Skin epidermis (tissue), 12 donors: Measurements from ENCODE around the gene RNF223.
A peak's percentile ranks its signal among the peaks of the same experiment; 100 is the strongest.
"Not testable (repeated sequence)": the region's sequence is repeated elsewhere in the genome, so short reads cannot be mapped to it uniquely, and the experiment has no call there.

Experiments used
- H3K27ac ChIP-seq, 21 experiments: fragments of 200-600 bp; sonication (generic) in 11 of 21; one replicate each; pipeline ENCODE4 v1.5.0; 2020; ENCODE audit warnings: mild to moderate bottlenecking in 3 of 21, inconsistent platforms in 2 of 21, moderate library complexity in 2 of 21
- H3K4me3 ChIP-seq, 7 experiments: fragments of 200-600 bp; sonication (generic) in 2 of 7; one replicate each; pipeline ENCODE4 v1.5.0; 2020; ENCODE audit warnings: inconsistent platforms in 2 of 7, mild to moderate bottlenecking in 2 of 7, moderate library complexity in 1 of 7

RNF223 gene

DNA sequence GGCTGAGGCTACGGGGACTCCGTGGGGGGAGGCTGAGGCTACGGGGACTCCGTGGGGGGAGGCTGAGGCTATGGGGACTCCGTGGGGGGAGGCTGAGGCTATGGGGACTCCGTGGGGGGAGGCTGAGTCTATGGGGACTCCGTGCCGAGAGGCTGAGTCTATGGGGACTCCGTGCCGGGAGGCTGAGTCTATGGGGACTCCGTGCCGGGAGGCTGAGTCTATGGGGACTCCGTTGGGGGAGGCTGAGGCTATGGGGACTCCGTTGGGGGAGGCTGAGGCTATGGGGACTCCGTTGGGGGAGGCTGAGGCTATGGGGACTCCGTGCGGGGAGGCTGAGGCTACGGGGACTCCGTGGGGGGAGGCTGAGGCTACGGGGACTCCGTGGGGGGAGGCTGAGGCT is 3.3 kb upstream of the RNF223 start:
- H3K27ac ChIP-seq, H3K4me3 ChIP-seq: not testable (repeated sequence)

DNA sequence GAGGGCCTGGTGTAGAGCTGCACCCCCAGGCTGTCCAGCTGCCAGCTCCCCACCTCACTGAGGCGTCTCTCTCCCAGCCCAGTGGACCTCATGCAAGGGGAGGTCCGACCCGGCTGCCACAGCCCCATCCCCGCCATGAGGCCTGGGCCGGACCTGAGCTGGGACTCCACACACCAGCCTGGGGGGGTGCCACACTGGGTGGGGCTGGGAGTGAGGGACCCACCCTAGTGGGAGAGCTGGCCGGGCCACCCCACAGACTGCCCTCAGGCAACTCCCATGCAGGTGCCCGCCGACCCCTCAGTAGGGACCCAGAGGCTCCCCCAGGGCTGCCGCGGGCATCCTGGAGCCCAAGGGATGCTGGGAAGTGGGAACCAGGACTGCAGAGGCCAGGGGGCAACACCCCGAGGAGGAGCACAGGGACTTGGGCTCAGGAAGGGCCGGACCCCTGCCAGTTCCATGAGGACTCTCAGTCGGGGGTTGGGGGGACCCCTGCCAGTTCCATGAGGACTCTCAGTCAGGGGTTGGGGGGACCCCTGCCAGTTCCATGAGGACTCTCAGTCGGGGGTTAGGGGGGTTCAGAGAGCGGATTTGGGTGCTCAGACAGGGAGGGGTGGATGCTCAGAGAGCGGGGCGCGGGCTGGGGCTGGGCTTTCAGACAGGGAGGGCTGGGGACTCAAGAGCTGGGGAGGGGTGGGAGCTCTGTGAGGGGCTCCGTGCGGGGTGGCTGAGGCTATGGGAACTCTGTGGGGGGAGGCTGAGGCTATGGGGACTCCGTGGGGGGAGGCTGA is 1.2 kb upstream of the RNF223 start:
- Histone ChIP-seq H3K27ac (no peak overlapping the region), H3K4me3 (no peak overlapping the region)

GRCh38 chr1:1074631-1075147 is 583 bp upstream of the RNF223 start:
- Histone ChIP-seq H3K4me3 (no peak overlapping the region), H3K27ac (peak overlapping the region in 1 of 21 experiments; percentile 18)

DNA sequence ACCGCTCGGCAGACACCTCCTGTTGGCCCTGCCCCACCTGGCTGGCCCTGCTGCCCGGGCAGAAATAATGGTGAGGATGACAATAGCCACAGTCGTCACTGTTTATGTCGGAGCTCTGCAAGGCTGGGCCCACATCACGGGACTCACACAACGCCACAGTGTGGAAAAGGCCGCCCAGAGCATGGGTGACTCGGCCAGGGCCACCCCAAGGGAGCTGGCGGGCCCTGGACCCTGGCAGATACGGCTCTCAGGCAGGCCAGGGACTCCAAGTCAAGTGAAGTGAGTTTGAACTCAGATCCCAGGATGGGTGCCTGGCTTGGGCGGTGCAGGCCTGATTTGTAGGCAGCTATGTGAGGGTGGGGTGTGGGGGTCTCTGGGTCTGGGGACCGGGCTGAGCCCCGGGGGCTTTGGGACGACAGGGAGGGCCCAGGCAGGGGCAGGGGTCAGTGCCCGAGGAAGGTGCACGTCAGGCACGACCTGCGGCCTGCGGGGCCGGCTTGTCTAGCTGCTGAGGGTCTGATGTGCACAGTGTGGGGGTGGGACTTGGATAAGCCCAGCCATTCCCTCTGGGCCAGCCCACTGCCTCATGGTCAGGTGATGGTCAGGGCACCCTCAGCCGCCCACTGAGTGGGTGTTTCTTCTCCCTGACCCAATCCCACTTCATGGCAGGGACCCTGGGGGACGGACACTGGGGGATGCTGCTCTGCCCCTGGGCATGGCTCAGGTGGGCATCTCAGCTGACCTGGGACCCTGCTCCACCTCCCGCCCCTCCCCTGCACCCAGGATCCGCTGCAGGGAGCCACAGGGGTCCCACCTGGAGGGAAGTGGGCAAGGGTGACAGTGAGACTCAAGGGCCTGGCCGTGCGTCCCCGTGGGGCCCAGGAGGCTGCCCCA is 1.0 kb downstream of the RNF223 start:
- H3K4me3 ChIP-seq, result no peak overlapping the region
- peak overlapping the region in 7 of 21 experiments; percentile 25 to 71 (median 46) for H3K27ac ChIP-seq

- H3K27ac ChIP-seq, result peak overlapping the region in 2 of 21 experiments; percentile 30 to 71
- no peak overlapping the region for H3K4me3 ChIP-seq
Measured at GRCh38 chr1:1072299-1072848, 1.7 kb downstream of the RNF223 start.

DNA sequence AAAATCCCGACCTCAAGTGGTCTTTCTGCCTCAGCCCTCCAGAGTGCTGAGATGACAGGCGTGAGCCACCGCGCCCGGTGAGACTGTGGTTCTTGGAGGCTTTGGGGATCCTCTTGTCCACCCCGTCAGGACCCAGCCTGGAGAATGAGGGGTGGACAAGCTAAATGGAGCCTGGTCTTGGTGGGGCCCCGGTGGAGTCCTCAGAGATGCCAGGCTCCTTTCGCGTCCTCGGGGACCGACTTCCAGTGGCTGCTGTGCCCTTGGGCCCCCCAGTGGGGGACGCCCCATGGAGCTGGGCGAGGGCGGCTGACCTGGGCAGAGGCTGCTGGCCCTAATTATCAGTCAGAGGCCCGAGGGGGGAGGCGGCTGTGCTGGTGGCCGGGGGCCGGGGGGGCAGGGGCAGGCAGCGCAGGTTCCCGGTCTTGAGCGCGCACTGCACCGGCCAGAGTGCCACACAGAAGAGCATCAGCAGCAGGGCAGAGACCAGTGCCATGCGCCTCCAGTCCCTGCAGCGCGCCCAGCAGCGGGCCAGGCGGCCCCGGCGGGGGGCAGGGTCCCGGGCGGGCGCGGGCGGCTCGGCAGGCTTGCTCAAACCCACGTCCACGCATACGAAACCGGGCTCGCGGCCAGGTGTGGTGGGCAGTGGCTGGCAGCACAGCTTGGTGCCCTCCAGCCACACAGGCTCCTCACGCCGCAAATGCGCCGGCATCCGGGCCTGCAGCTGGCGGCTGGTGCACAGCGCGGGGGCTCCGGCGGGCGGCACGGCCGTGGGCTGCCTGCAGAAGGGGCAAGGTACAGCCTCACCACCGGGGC is 2.4 kb downstream of the RNF223 start:
- Histone ChIP-seq H3K27ac (peak overlapping the region in 1 of 21 experiments; percentile 71), H3K4me3 (no peak overlapping the region)

DNA sequence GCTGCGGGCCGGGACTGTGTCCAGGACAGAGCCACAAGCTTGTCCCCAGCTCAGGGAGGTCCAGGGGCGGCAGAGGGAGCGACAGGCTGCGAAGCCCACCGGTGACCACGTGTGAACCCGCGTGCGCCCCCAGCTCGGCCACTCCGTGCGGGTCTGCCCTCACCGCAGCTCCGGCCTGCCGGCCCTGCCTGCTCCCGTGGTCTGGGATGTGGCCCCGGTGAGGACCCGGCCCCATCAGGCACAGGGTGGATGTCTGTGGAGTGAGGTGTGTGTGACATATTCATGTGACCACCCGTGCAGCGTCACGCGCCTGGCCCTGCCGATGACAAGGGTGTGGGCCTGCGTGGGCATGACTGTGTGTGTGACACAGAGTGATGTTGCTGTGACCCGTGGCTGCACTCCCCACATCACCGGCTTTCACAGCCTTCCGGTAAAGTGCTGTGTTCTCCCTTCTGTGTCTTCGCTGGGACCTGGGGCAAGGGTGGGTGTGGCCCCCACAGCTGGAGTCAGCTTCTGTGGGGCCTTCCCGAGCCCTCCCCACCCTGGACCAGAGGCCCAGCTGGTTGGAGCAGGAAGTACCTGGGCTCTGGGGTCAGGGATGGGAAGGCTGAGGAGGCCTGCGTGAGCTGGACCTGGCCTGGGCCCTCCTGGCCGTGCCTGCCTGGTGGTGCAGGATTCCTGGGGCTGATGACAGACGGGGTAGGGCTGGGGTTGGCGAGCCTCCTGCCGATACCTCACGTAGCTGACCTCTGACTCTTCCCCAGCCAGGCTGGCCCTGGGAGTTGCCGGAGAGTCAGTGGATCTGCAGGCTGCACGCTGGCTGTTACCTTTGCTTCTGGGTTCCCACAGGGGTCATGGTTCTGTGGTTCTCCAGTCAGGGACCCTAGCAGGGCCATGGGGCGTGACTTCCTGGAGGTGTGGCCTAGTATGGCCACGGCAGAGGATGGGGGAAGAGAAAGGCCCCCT is 4.1 kb downstream of the RNF223 start:
- peak overlapping the region in 2 of 7 experiments; percentile 29 to 46 for H3K4me3 ChIP-seq
- H3K27ac ChIP-seq, result peak overlapping the region in 9 of 21 experiments; percentile 4 to 67 (median 37)

DNA sequence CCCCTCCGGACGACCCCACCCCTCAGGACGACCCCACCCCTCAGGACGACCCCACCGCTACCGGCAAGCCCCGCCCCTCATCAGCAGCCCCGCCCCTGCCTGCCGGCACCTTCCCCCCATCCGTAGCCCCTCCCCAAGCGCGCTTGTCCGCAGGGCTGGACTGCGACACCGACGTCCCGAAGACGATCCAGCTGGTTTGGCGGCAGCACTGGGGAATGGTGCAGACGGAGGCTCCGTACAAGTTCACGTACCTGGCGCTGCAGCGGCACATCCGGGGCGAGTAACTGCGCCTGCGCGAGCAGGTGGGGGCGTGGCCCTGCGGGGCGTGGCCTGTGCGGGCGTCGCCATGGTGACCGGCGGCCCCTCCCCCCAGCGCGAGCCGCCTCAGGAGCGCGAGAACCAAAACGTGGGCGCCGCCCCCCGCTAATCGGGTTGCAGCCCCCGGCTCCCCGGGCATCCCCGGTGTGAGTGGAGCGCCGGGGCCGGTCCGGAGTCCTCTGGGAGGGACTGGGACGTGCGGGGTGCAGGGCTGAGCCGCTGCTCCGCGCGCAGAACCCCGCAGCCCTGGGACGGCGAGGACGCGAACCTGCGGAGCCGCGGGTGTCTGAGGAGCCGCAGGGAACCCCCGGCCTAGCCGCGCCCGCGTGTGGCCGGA is 4.9 kb downstream of the RNF223 start:
- H3K27ac ChIP-seq, result peak overlapping the region in 12 of 21 experiments; percentile 4 to 67 (median 32)
- H3K4me3 ChIP-seq, result peak overlapping the region; percentile 16 to 47 (median 35)

GRCh38 chr1:1068517-1069055 is 5.5 kb downstream of the RNF223 start:
- peak overlapping the region in 8 of 21 experiments; percentile 6 to 67 (median 32) for H3K27ac ChIP-seq

GRCh38 chr1:1067860-1068516 is 6.1 kb downstream of the RNF223 start:
- Histone ChIP-seq H3K27ac (peak overlapping the region in 2 of 21 experiments; percentile 20 to 34), H3K4me3 (peak overlapping the region; percentile 16 to 47 (median 35))

More at GRCh38 chr1:1068517-1069055, 5.5 kb downstream of the RNF223 start:
- peak overlapping the region; percentile 16 to 47 (median 35) for H3K4me3 ChIP-seq

GRCh38 chr1:1067284-1067859 is 6.7 kb downstream of the RNF223 start:
- Histone ChIP-seq H3K4me3 (no peak overlapping the region), H3K27ac (no peak overlapping the region)

DNA sequence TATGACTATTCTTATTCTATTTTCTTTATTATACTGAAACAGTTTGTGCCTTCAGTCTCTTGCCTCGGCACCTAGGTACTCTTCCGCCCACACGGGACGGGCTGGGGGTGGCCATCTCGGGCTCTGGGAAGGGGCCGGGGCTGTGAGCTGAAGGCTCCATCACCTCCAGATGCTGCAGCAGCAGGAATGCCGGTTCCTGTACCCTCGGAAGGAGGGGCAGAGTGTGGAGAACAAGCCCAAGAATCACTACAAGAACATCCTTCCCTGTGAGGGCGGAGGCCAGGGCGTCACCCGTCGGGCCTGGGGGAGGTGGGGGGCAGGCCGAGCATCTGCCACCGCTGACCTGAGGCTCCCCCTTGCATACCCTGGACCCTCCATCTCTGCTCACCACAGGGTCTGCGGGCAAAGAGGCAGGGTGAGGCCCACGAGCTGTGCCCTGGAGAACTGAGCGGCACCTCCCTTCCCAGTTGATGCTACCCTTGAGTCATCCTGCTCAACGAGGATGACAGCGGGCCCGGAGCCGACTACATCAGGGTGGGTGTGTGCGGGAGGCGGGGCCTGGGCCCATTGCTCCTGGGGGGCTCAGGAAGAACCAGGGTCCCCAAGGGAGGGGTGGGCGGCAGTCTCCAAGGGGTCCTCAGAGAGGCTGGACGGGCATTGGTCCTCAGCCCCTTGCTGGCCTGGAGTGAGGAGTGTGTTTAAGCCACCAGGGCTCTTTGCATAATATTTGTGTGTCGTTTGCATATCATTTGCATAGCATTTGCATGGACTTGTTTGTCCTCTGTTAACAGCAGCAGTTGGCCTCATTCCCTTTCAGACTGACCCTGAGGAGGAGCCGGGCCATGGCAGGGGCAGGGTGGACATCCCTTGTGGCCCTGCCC is 7.5 kb downstream of the RNF223 start:
- H3K27ac ChIP-seq, result no peak overlapping the region
- no peak overlapping the region for H3K4me3 ChIP-seq

DNA sequence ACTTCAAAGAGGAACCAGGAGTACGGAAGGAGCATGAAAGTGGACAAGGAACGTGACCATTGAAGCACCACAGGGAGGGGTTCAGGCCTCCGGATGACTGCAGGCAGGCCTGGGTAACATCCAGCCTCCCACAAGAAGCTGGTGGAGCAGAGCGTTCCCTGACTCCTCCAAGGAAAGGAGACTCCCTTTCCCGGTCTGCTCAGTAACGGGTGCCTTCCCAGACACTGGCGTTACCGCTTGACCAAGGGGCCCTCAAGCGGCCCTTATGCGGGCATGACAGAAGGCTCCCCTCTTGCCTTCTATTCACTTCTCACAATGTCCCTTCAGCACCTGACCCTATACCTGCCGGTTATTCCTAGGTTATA is 8.2 kb downstream of the RNF223 start:
- not testable (repeated sequence) for H3K27ac ChIP-seq, H3K4me3 ChIP-seq

DNA sequence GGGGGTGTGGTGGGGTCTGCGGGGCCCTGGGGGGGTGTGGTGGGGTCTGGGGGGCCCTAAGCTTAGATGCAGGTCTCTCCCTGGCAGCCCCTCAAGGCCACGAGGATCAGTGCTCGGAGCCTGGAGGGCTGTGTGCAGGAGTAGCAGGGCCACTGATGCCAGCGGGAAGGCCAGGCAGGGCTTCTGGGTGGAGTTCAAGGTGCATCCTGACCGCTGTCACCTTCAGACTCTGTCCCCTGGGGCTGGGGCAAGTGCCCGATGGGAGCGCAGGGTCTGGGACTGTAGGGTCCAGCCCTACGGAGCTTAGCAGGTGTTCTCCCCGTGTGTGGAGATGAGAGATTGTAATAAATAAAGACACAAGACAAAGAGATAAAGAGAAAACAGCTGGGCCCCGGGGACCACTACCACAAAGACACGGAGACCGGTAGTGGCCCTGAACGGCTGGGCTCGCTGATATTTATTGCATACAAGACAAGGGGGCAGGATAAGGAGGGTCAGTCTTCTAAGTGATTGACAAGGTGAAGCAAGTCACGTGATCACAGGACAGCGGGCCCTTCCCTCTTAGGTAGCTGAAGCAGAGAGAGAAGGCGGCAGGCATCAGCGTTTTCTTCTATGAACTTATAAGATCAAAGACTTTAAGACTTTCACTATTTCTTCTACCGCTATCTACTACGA is 8.7 kb downstream of the RNF223 start:
- no peak overlapping the region for H3K4me3 ChIP-seq

More for the DNA sequence above, 8.7 kb downstream of the RNF223 start:
- H3K27ac ChIP-seq, result no peak overlapping the region
